Fibroblast of villous mesenchyme (primary cell): ENCODE results near the gene SMARCA2. TPM values are rescaled to one million over a fixed set of nuclear protein-coding genes. Genes with fewer than 3 reads are reported as not detected.

ENCODE experiments used
- DNase-seq: peaks from one replicate; pipeline ENCODE4 v3.0.0-alpha.2; 2010; ENCODE audit warnings: low read depth
- H3K4me3 ChIP-seq: 2 replicates; pipeline ENCODE4 v1.5.1; 2011; ENCODE audit warnings: low read depth, mild to moderate bottlenecking, low read length
- CTCF ChIP-seq: IDR thresholded peaks from 2 replicates; pipeline ENCODE4 v1.5.1; 2012; ENCODE audit warnings: low read depth, mild to moderate bottlenecking, low read length; ENCODE audit not compliant: insufficient read depth
- total RNA-seq: library from RNA; depleted of rRNA; stranded (reverse); fragments of >200 nt; gene quantifications from 2 replicates; pipeline ENCODE4 v1.2.3, GENCODE V29; 2012

The SMARCA2 gene
- total RNA-seq, 1 donor: 51.4 TPM

- peak; percentile 53 for DNase-seq
- no peak for TF ChIP-seq CTCF
These were observed 10.0 kb downstream of the SMARCA2 start for GRCh38 chr9:2024888-2025782.

GRCh38 chr9:2026220-2026997 is 11.3 kb downstream of the SMARCA2 start:
- H3K4me3 ChIP-seq: no peak overlapping the region
- TF ChIP-seq CTCF: no peak
- DNase-seq: no peak

More at GRCh38 chr9:2024888-2025782, 10.0 kb downstream of the SMARCA2 start:
- H3K4me3 ChIP-seq: no peak overlapping the region

- H3K4me3 ChIP-seq: no peak overlapping the region
- no peak for DNase-seq
- no peak for TF ChIP-seq CTCF
These were observed 12.5 kb downstream of the SMARCA2 start for GRCh38 chr9:2027543-2028160.

GRCh38 chr9:2028888-2029287 is 13.7 kb downstream of the SMARCA2 start:
- TF ChIP-seq CTCF: no peak
- DNase-seq: no peak
- H3K4me3 ChIP-seq: no peak overlapping the region

- no peak for DNase-seq
- TF ChIP-seq CTCF: no peak
These were observed 14.6 kb downstream of the SMARCA2 start for GRCh38 chr9:2029666-2030170.

GRCh38 chr9:2032234-2032633 is 17.1 kb downstream of the SMARCA2 start:
- no peak overlapping the region for H3K4me3 ChIP-seq
- no peak for DNase-seq
- no peak for TF ChIP-seq CTCF

More at GRCh38 chr9:2029666-2030170, 14.6 kb downstream of the SMARCA2 start:
- H3K4me3 ChIP-seq: no peak overlapping the region
